ENCODE measurements around the gene CPLX1.

Gene CPLX1

DNA sequence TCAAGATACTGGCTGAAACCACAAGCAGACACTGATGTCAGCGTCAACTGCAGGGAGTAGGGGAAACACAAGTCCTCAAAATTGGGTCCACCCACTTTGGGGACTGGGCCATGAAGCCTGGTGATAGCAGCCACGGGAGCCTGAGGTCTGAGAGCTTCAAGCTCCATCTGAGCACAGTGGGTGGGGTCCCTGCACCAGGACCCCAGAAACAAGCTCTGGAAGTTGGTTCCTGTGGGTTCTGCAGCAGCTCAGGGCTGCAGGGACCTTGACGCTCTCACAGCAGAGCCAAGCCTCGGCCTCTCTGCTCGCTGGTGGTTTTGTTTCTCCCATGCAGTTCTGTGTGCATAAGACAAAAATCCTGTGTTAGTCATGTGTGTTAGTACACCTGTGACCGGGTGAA, 54.5 kb downstream of the CPLX1 start:
- Histone ChIP-seq H3K36me3 (ENCODE audit: insufficient read depth, low read length) (peaks cover 32% of the 10 kb centered on the region), H2AFZ (ENCODE audit: low read length, unreplicated experiment) (no peak overlapping the region), H3K79me2 (ENCODE audit: control insufficient read depth, insufficient read depth, low read length, unreplicated experiment) (peaks cover 61% of the 10 kb centered on the region), H3K27ac (ENCODE audit: low read depth, low read length) (no peak overlapping the region), H3K4me3 (ENCODE audit: low read depth, low read length) (no peak overlapping the region), H3K4me1 (ENCODE audit: control insufficient read depth, insufficient read depth, low read length, unreplicated experiment) (peaks cover 5% of the 10 kb centered on the region), H3K27me3 (ENCODE audit: insufficient read depth, low read length) (no peaks in the 10 kb centered on the region)

DNA sequence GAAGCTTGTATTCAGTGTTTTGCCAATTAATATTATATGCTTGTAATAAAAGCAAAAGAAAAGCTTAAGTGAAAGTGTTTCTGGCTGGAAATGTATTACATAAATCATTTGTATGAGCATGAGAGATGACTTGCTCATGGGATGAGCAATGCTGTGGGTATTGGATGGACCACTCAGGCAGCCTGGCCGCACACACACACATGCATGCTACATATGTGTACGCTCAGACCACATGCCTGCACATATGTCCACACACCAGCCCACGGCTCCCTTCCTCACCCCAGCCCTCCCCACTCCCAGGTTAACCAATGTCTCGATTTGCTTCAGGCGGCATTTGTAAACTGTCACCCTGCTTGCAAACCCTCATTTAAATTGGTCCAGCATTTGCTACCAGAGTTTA, 55.9 kb downstream of the CPLX1 start:
- H3K79me2 ChIP-seq (ENCODE audit: control insufficient read depth, insufficient read depth, low read length, unreplicated experiment) = peaks cover 51% of the 10 kb centered on the region
- H3K36me3 ChIP-seq (ENCODE audit: insufficient read depth, low read length) = peaks cover 29% of the 10 kb centered on the region
- H2AFZ ChIP-seq (ENCODE audit: low read length, unreplicated experiment) = no peak overlapping the region
- peaks cover 13% of the 10 kb centered on the region for H3K4me1 ChIP-seq (ENCODE audit: control insufficient read depth, insufficient read depth, low read length, unreplicated experiment)
- no peak overlapping the region for H3K4me3 ChIP-seq (ENCODE audit: low read depth, low read length)
- H3K27me3 ChIP-seq (ENCODE audit: insufficient read depth, low read length) = no peaks in the 10 kb centered on the region
- no peak overlapping the region for H3K27ac ChIP-seq (ENCODE audit: low read depth, low read length)

DNA sequence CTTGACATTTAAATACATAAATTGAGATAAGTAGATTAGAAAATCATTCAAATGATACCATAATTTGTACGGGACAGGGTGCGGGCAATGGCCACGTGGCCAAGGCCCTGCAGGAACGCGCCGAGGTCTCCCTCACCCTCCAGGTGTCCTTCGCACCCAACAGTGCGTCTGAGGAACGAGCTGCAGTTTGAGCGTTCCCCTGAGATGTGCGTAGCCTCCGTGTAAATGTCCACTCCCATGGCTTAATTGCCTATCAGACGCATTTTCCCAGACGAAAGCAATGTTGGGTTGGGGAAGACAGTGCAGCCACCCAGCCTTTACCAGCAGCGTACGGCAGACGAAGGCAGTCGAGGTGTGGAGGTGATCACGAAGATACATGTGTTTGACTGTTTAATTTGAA, 56.4 kb downstream of the CPLX1 start:
- peaks cover 46% of the 10 kb centered on the region for H3K79me2 ChIP-seq (ENCODE audit: control insufficient read depth, insufficient read depth, low read length, unreplicated experiment)

DNA sequence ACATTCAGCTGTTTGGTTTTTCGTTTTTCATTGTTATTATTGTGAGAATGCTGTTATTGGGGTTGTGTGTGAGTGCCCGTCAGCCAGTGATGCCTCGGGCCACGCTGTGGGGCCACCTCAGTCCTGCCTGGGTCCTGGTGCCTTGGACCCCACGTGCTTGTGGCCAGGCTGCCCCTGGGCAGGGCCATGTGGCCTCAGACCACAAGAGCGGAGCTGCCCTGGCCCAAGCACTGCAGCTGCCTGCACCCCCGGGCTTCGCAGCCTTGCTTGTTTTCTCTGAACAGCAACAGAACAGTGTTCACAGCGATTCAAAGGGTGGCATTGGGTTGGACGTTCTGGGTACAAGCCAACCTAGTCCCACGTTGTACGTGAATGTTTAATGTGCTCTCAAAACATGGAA, 56.9 kb downstream of the CPLX1 start:
- Histone ChIP-seq H3K27ac (ENCODE audit: low read depth, low read length) (no peak overlapping the region), H3K4me3 (ENCODE audit: low read depth, low read length) (no peak overlapping the region), H3K4me1 (ENCODE audit: control insufficient read depth, insufficient read depth, low read length, unreplicated experiment) (peaks cover 13% of the 10 kb centered on the region), H3K27me3 (ENCODE audit: insufficient read depth, low read length) (no peaks in the 10 kb centered on the region), H3K36me3 (ENCODE audit: insufficient read depth, low read length) (peaks cover 20% of the 10 kb centered on the region), H3K79me2 (ENCODE audit: control insufficient read depth, insufficient read depth, low read length, unreplicated experiment) (peaks cover 43% of the 10 kb centered on the region), H2AFZ (ENCODE audit: low read length, unreplicated experiment) (no peak overlapping the region)

More for the DNA sequence above, 56.4 kb downstream of the CPLX1 start:
- H3K27ac ChIP-seq (ENCODE audit: low read depth, low read length) = no peak overlapping the region
- peaks cover 13% of the 10 kb centered on the region for H3K4me1 ChIP-seq (ENCODE audit: control insufficient read depth, insufficient read depth, low read length, unreplicated experiment)
- peaks cover 24% of the 10 kb centered on the region for H3K36me3 ChIP-seq (ENCODE audit: insufficient read depth, low read length)
- no peak overlapping the region for H2AFZ ChIP-seq (ENCODE audit: low read length, unreplicated experiment)
- H3K4me3 ChIP-seq (ENCODE audit: low read depth, low read length) = no peak overlapping the region
- H3K27me3 ChIP-seq (ENCODE audit: insufficient read depth, low read length) = no peaks in the 10 kb centered on the region

DNA sequence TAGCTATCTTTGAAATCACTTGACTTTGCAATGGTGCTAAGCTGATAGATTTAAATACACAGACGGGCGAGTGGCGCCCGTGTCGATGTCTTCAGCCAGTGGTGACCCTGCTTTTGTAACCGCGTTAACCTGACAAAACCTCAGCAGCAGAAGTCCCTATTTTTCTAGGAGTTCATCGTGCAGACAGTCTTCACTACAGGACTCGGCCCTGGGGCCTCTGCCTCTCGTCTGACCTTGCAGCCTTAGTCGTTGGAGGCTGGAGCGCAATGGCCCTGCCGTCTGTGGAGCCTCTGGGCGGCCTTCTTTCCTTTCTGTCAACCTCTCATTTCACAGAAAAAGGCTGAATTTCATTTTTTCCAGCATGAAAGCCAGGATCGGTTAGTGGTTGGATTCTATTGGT, 57.9 kb downstream of the CPLX1 start:
- Histone ChIP-seq H2AFZ (ENCODE audit: low read length, unreplicated experiment) (no peak overlapping the region), H3K4me3 (ENCODE audit: low read depth, low read length) (no peak overlapping the region), H3K4me1 (ENCODE audit: control insufficient read depth, insufficient read depth, low read length, unreplicated experiment) (peaks cover 13% of the 10 kb centered on the region), H3K27ac (ENCODE audit: low read depth, low read length) (no peak overlapping the region), H3K36me3 (ENCODE audit: insufficient read depth, low read length) (peaks cover 20% of the 10 kb centered on the region), H3K27me3 (ENCODE audit: insufficient read depth, low read length) (no peaks in the 10 kb centered on the region), H3K79me2 (ENCODE audit: control insufficient read depth, insufficient read depth, low read length, unreplicated experiment) (peaks cover 34% of the 10 kb centered on the region)

DNA sequence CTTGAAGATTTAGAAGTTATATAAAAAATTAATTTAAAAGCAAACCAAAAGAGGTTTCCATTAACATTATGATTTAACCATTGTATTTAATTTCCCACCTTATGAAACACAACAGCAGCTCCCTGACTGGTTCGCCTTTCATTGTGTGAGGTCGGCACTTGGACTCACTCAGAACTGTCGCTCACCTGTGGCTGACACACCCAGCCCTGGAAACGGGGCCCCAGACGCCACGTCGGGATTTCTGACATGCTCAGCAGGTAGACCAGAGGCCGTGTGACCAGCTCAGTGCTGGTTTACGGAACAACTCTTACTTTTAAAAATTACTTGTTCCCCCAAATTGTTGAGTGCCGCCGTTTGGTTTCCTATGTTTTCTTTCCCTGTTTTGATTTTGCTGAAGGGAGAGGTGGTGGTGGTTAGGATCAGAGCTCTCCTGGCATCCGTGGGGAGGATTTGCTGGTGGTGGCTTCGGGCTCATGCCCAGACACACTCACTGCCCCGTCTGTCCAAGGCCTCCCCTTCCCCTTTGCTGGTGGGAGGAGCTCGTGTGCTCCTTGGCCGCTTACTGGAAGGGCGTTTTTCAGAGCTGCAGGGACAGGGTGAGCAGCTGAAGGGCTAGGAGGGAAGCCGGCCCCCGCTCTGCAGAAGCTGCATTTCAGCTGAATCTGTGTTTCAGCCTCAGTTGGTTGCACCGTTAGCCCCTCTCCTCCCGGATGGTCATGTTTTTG, 59.2 kb downstream of the CPLX1 start:
- Histone ChIP-seq H3K27me3 (ENCODE audit: insufficient read depth, low read length) (no peaks in the 10 kb centered on the region), H3K27ac (ENCODE audit: low read depth, low read length) (peak overlapping the region; percentile 51; the same call in 1 of the 2 replicates), H3K36me3 (ENCODE audit: insufficient read depth, low read length) (peaks cover 20% of the 10 kb centered on the region), H3K4me3 (ENCODE audit: low read depth, low read length) (no peak overlapping the region), H3K79me2 (ENCODE audit: control insufficient read depth, insufficient read depth, low read length, unreplicated experiment) (peaks cover 25% of the 10 kb centered on the region), H2AFZ (ENCODE audit: low read length, unreplicated experiment) (no peak overlapping the region), H3K4me1 (ENCODE audit: control insufficient read depth, insufficient read depth, low read length, unreplicated experiment) (peaks cover 9% of the 10 kb centered on the region)

GRCh38 chr4:766152-766515, 59.8 kb downstream of the CPLX1 start:
- peak overlapping the region; percentile 51; the same call in 1 of the 2 replicates for H3K27ac ChIP-seq (ENCODE audit: low read depth, low read length)
- H2AFZ ChIP-seq (ENCODE audit: low read length, unreplicated experiment) = no peak overlapping the region
- no peak overlapping the region for H3K4me3 ChIP-seq (ENCODE audit: low read depth, low read length)
- H3K79me2 ChIP-seq (ENCODE audit: control insufficient read depth, insufficient read depth, low read length, unreplicated experiment) = peaks cover 20% of the 10 kb centered on the region
- H3K36me3 ChIP-seq (ENCODE audit: insufficient read depth, low read length) = peaks cover 25% of the 10 kb centered on the region
- peaks cover 8% of the 10 kb centered on the region for H3K4me1 ChIP-seq (ENCODE audit: control insufficient read depth, insufficient read depth, low read length, unreplicated experiment)
- no peaks in the 10 kb centered on the region for H3K27me3 ChIP-seq (ENCODE audit: insufficient read depth, low read length)

- H3K27ac ChIP-seq (ENCODE audit: low read depth, low read length) = no peak overlapping the region
- peaks cover 36% of the 10 kb centered on the region for H3K36me3 ChIP-seq (ENCODE audit: insufficient read depth, low read length)
- H3K4me1 ChIP-seq (ENCODE audit: control insufficient read depth, insufficient read depth, low read length, unreplicated experiment) = peaks cover 8% of the 10 kb centered on the region
- no peak overlapping the region for H3K4me3 ChIP-seq (ENCODE audit: low read depth, low read length)
- no peaks in the 10 kb centered on the region for H3K27me3 ChIP-seq (ENCODE audit: insufficient read depth, low read length)
- H3K79me2 ChIP-seq (ENCODE audit: control insufficient read depth, insufficient read depth, low read length, unreplicated experiment) = peaks cover 10% of the 10 kb centered on the region
- H2AFZ ChIP-seq (ENCODE audit: low read length, unreplicated experiment) = no peak overlapping the region
Measured at GRCh38 chr4:764405-765169, 61.3 kb downstream of the CPLX1 start.

DNA sequence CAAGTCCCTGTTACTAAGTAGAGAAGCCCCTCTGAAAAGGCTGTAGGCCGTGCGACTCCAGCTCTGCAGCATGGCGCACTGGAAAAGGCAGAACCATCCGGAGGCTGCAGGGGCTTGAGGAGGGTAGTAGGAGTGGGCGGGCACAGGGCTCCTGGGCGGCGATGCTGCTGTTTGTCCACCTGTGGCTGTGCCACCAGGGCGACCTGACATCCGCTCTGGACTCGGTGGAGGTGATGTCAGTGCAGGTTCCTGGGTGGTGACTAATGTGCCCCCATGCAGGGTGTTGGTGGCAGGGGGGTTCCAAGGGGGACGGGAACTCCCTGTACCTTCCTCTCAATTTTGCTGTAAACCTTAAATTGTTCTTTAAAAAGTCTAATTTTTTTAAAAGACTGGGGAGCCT, 62.0 kb downstream of the CPLX1 start:
- Histone ChIP-seq H3K79me2 (ENCODE audit: control insufficient read depth, insufficient read depth, low read length, unreplicated experiment) (peaks cover 3% of the 10 kb centered on the region), H3K4me1 (ENCODE audit: control insufficient read depth, insufficient read depth, low read length, unreplicated experiment) (peaks cover 8% of the 10 kb centered on the region), H3K36me3 (ENCODE audit: insufficient read depth, low read length) (peaks cover 30% of the 10 kb centered on the region), H3K27me3 (ENCODE audit: insufficient read depth, low read length) (no peaks in the 10 kb centered on the region), H3K4me3 (ENCODE audit: low read depth, low read length) (no peak overlapping the region), H2AFZ (ENCODE audit: low read length, unreplicated experiment) (no peak overlapping the region), H3K27ac (ENCODE audit: low read depth, low read length) (no peak overlapping the region)

DNA sequence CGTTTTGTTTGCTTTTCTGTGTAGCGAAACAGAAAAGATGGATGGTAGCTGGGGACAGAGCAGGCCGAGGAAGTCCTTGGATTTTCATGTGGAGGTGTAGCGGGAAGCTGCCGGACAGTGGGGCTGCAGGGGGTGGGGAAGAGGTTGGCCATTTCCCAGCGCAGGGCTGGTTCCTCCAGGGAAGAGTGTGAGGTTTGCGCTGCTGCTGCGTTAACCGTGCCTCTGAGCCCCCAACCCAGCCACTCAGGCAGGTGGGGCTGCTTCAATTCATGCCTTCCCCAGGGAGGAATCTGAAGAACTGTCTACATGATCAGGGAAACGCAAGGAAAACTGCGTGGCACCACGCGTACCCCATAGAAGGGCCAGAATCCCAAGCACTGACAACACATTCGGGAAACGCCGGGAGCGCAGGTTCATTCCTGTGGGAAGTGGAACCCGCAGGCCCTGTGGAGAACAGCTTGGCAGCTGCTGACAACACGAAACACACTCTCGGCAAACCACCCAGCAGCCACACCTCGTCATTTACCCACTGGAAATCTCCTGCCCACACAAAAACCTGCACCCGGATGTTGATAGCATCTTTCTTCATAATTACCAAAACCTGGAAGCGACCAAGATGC, 62.6 kb downstream of the CPLX1 start:
- Histone ChIP-seq H3K27me3 (ENCODE audit: insufficient read depth, low read length) (no peaks in the 10 kb centered on the region), H3K27ac (ENCODE audit: low read depth, low read length) (no peak overlapping the region), H3K36me3 (ENCODE audit: insufficient read depth, low read length) (peaks cover 29% of the 10 kb centered on the region), H2AFZ (ENCODE audit: low read length, unreplicated experiment) (no peak overlapping the region), H3K79me2 (ENCODE audit: control insufficient read depth, insufficient read depth, low read length, unreplicated experiment) (no peaks in the 10 kb centered on the region), H3K4me1 (ENCODE audit: control insufficient read depth, insufficient read depth, low read length, unreplicated experiment) (peaks cover 8% of the 10 kb centered on the region), H3K4me3 (ENCODE audit: low read depth, low read length) (no peak overlapping the region)
